GM21786 (cell line): ENCODE data around the gene AGTR1.
"Not testable (repeated sequence)": the region's sequence is repeated elsewhere in the genome, so short reads cannot be mapped to it uniquely, and the experiment has no call there.

ENCODE experiments used
- ATAC-seq: cut with Tn5 transposase; IDR thresholded peaks from one replicate; pipeline ENCODE4 v1.9.1; 2021; ENCODE audit not compliant: unreplicated experiment

Gene AGTR1

GRCh38 chr3:148718982-148719862 is 21.5 kb downstream of the AGTR1 start:
- ATAC-seq, result no peak

GRCh38 chr3:148720873-148721272 is 23.2 kb downstream of the AGTR1 start:
- ATAC-seq, result no peak

GRCh38 chr3:148723631-148724030 is 25.9 kb downstream of the AGTR1 start:
- ATAC-seq, result no peak

GRCh38 chr3:148727231-148727630 is 29.5 kb downstream of the AGTR1 start:
- peak; percentile 88 for ATAC-seq

- no peak for ATAC-seq
Measured at GRCh38 chr3:148728753-148729152, 31.1 kb downstream of the AGTR1 start.

- no peak for ATAC-seq
Measured at GRCh38 chr3:148729476-148730055, 31.9 kb downstream of the AGTR1 start.

- ATAC-seq, result no peak
Measured at GRCh38 chr3:148730676-148731075, 33.0 kb downstream of the AGTR1 start.

- no peak for ATAC-seq
Measured at GRCh38 chr3:148735597-148735996, 37.9 kb downstream of the AGTR1 start.

- no peak for ATAC-seq
Measured at GRCh38 chr3:148736086-148736485, 38.4 kb downstream of the AGTR1 start.

- no peak for ATAC-seq
Measured at GRCh38 chr3:148737104-148737530, 39.4 kb downstream of the AGTR1 start.

- ATAC-seq, result no peak
Measured at GRCh38 chr3:148739720-148740119, 42.0 kb downstream of the AGTR1 start.

- no peak for ATAC-seq
Measured at GRCh38 chr3:148740291-148740690, 42.6 kb downstream of the AGTR1 start.

- ATAC-seq, result no peak
Measured at GRCh38 chr3:148741219-148741618, 43.5 kb downstream of the AGTR1 start.

- no peak for ATAC-seq
Measured at GRCh38 chr3:148742118-148742517, 44.4 kb downstream of the AGTR1 start.

- no peak for ATAC-seq
Measured at GRCh38 chr3:148746053-148746452, 48.4 kb downstream of the AGTR1 start.

GRCh38 chr3:148748283-148748682 is 50.6 kb downstream of the AGTR1 start:
- ATAC-seq, result no peak

- ATAC-seq, result no peak
Measured at GRCh38 chr3:148750296-148750695, 52.6 kb downstream of the AGTR1 start.

GRCh38 chr3:148751461-148751860 is 53.8 kb downstream of the AGTR1 start:
- no peak for ATAC-seq

- ATAC-seq, result not testable (repeated sequence)
Measured at GRCh38 chr3:148753385-148753784, 55.7 kb downstream of the AGTR1 start.

GRCh38 chr3:148755570-148755969 is 57.9 kb downstream of the AGTR1 start:
- no peak for ATAC-seq

GRCh38 chr3:148756311-148756710 is 58.6 kb downstream of the AGTR1 start:
- ATAC-seq, result no peak
